GM21786 (cell line): Measurements from ENCODE around the gene MISP.
"Not testable (repeated sequence)": the region's sequence is repeated elsewhere in the genome, so short reads cannot be mapped to it uniquely, and the experiment has no call there.

Experiments used
- ATAC-seq: cut with Tn5 transposase; IDR thresholded peaks from one replicate; pipeline ENCODE4 v1.9.1; 2021; ENCODE audit not compliant: unreplicated experiment

The MISP gene

GRCh38 chr19:723247-723646, 27.7 kb upstream of the MISP start:
- no peak for ATAC-seq

GRCh38 chr19:723714-724113, 27.2 kb upstream of the MISP start:
- ATAC-seq = no peak

GRCh38 chr19:725461-726089, 25.3 kb upstream of the MISP start:
- no peak for ATAC-seq

- ATAC-seq = no peak
Measured at GRCh38 chr19:726993-727956, 23.6 kb upstream of the MISP start.

DNA sequence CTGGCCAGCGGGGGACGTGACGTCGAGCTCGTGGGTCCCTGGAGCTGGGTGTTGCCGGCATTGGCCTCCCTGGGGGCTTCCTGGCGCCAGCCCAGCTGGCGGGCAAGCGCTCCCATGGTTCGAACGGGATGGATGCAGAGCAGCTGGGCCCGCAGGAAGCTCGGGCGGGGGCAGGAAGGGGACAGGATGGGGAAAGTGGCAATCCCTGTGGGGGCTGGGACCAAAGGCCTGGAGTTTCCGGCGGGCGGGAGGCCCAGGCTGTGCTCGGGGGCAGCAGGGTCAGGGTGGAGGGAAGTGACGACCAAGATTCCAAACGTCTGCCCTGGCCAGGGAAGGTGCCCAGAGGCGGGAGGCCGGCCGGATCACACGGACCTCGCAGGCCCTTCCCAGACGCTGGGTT, 22.9 kb upstream of the MISP start:
- ATAC-seq = no peak

GRCh38 chr19:729564-729963, 21.3 kb upstream of the MISP start:
- not testable (repeated sequence) for ATAC-seq

- ATAC-seq = no peak
Measured at GRCh38 chr19:729965-730668, 20.8 kb upstream of the MISP start.

- no peak for ATAC-seq
Measured at GRCh38 chr19:731000-731399, 19.9 kb upstream of the MISP start.

GRCh38 chr19:732148-733069, 18.5 kb upstream of the MISP start:
- no peak for ATAC-seq

DNA sequence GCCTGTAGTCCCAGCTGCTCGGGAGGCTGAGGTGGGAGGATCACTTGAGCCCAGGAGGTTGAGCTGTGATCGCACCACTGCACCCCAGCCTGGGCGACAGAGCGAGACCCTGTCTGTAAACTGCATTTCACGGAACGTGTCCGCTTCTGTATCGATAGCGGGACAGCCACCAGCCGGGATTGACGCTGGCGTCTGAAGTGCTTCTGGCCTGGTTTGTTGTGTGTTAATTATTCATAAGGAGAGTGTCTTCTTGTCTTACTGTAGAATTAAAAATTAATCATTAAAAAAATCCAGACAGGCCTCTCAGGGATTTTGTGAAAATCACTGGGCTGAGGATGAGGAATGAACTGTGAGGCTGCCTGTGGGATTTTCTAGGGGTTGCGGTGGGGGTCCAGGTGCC, 16.2 kb upstream of the MISP start:
- no peak for ATAC-seq

GRCh38 chr19:736125-736524, 14.8 kb upstream of the MISP start:
- ATAC-seq = no peak

DNA sequence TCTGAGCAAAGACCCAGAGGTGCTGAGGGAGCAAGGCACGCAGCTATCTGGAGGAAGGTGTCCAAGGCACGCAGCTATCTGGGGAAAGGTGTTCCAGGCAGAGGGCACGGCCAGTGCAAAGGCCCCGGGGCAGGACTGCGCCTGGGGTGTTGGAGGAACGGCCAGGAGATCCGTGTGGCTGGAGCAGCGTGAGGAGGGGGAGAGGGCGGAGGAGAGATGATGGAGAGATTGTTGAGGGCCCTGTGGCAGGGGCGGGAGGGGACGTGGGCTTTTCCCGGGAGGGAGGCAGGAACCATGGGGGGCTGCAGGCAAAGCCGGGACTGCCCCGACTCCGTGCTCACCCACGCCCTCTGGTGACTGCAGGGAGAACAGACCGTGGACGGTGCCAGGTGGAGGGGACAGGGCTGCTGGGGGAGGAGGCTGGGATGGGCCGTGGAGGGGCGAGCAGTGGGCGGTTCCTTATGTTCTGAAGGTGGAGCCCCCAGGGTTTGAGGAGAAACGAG, 13.3 kb upstream of the MISP start:
- ATAC-seq = no peak

DNA sequence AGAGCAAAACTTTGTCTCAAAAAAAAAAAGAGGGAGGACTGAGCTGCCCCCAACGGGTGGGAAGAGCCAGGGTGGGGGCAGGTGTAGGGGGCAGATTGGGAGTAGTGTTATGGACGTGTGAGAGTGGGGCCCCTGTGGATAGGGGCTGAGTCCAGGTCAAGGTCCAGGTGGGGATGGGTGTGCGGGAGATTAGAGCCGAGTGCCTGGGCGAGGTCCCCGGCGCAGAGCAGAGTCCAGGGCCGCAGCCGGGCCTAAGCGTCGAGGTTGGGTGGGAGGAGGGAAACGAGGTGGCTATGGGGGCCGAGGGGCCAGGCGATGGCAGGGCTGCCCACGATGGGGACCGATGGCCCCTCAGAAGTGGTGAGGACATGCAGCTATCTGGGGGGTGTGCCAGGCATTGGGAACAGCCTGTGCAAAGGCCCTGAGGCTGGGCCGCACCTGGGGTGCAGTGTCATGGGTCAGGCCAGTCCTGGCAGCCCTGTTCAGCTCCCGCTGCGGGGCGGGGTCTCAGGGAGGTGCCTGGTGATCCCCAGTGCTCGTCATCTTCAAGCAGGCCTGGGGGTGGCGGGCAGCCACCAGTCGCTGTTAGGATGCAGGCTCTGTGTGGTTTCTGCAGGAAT, 12.3 kb upstream of the MISP start:
- ATAC-seq = no peak

DNA sequence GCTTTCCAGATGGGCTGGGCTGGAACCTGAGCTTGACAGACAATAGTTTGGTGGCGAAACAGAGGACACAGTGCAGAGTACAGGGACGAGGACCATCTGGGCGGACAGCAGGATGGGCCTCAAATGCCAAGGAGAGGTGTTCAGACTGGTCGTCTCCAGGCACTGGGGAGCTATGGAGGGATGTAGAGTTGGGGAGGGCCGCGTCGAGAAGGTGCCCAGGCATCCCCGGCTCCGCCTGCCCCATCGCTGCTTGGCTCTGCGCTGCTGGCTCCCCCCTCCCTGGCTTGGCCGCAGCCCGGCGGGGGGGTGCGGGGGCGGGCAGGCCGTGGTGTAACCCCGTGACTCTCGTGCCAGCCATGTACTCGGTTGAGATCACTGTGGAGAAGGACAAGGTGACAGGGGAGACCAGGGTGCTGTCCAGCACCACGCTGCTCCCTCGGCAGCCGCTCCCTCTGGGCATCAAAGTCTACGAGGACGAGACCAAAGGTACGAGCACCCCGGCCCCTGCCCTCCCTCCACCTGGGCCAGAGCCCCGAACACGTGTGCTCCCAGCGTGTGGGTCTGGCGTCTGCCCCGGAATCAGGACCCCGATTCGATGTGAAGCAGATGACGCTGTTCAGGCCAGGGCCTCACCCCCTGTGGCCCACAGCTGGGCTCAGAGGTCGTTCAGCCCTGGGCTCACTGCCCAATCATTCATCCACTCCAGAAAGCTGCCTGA, 10.8 kb upstream of the MISP start:
- ATAC-seq = no peak

GRCh38 chr19:740816-741505, 10.0 kb upstream of the MISP start:
- not testable (repeated sequence) for ATAC-seq

- ATAC-seq = no peak
Measured at GRCh38 chr19:741506-742131, 9.3 kb upstream of the MISP start.

DNA sequence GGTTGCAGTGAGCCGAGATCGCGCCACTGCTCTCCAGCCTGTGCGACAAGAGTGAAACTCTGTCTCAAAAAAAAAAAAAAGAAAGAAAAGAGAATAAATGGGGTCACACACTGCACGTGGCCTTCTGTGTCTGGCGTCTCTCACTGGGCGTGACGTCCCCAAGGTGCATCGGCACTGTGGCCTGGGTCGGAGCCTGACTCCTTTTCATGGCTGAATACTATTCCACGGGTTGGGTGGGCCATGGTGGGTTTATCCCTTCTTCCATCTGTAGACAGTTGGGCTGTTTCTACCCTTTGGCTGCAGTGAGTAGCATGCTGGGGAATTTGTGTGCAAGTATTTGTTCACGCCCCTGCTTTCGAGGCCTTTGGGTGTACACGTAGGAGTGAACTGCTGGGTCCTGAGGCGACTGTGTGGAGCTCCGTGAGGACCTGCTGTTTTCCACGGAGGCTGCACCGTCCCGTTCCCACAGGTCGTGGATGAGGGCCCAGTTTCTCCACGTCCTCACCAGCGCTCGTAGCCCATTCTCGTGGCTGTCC, 8.3 kb upstream of the MISP start:
- no peak for ATAC-seq

DNA sequence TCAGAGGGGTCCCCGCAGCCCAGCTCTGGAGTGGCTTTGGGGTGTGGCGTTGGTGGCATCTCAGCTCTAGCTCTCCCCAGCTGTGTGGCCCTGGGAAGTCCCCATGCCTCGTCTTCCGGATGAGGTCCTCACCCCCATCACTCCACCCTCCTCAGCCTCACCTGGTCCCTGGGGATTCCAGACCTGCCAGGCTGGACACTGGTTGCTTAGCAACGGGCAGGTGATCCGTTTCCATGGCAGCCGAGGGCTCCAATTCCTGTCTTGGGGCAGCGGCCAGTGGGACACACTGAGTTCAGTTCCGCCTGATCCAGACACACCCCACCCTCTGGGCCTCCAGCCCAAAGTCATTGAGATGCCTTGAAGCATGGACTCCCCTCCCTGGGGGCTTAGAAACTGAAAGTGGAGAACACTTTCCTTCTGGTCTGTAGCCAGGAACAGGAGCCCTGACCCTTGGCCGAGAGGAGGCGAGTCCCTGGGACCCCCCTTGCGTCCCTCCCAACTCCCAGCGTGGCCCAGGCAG, 7.7 kb upstream of the MISP start:
- no peak for ATAC-seq
